Nephron progenitor cell (in vitro differentiated cells): ENCODE data around the gene MYH10.

Experiments used
- DNase-seq: peaks from one replicate; pipeline ENCODE4 v3.0.0; 2021
- H3K27ac Mint-ChIP-seq: 2 replicates; pipeline ENCODE4 v1.8.0; 2021; ENCODE audit warnings: mild to moderate bottlenecking, moderate library complexity, mixed read lengths
- H3K27me3 Mint-ChIP-seq: 2 replicates; pipeline ENCODE4 v1.8.0; 2021; ENCODE audit warnings: mild to moderate bottlenecking, low read depth, mixed read lengths; ENCODE audit not compliant: poor library complexity
- H3K36me3 Mint-ChIP-seq: 2 replicates; pipeline ENCODE4 v1.8.0; 2021; ENCODE audit warnings: low read depth, mixed read lengths
- H3K4me1 Mint-ChIP-seq: 2 replicates; pipeline ENCODE4 v1.8.0; 2021; ENCODE audit warnings: mixed read lengths
- H3K4me3 Mint-ChIP-seq: 2 replicates; pipeline ENCODE4 v1.8.0; 2021; ENCODE audit warnings: mild to moderate bottlenecking, moderate library complexity, mixed read lengths
- H3K9me3 Mint-ChIP-seq: 2 replicates; pipeline ENCODE4 v1.8.0; 2021; ENCODE audit warnings: mild to moderate bottlenecking, moderate library complexity, mixed read lengths
- CTCF ChIP-seq: fragments of 200-600 bp; sonication (generic); IDR thresholded peaks from 2 replicates; pipeline ENCODE4 v1.5.0; 2021; ENCODE audit warnings: antibody characterized with exemption

The MYH10 gene

GRCh38 chr17:8644507-8644902 is 14.0 kb upstream of the MYH10 start:
- Mint-ChIP-seq H3K9me3 (no peaks in the 10 kb centered on the region), H3K27me3 (peaks cover 11% of the 10 kb centered on the region), H3K36me3 (no peaks in the 10 kb centered on the region), H3K27ac (no peak overlapping the region), H3K4me3 (no peak overlapping the region), H3K4me1 (no peaks in the 10 kb centered on the region)
- DNase-seq, result no peak
- TF ChIP-seq CTCF, result no peak

- H3K4me1 Mint-ChIP-seq, result no peaks in the 10 kb centered on the region
- no peaks in the 10 kb centered on the region for H3K36me3 Mint-ChIP-seq
- peaks cover 11% of the 10 kb centered on the region for H3K27me3 Mint-ChIP-seq
- no peaks in the 10 kb centered on the region for H3K9me3 Mint-ChIP-seq
- DNase-seq, result no peak
- no peak overlapping the region for H3K27ac Mint-ChIP-seq
- no peak for TF ChIP-seq CTCF
- no peak overlapping the region for H3K4me3 Mint-ChIP-seq
Measured at GRCh38 chr17:8643855-8644506, 13.5 kb upstream of the MYH10 start.

- no peak for TF ChIP-seq CTCF
- H3K9me3 Mint-ChIP-seq, result no peaks in the 10 kb centered on the region
- DNase-seq, result no peak
- no peaks in the 10 kb centered on the region for H3K4me1 Mint-ChIP-seq
- H3K27ac Mint-ChIP-seq, result no peak overlapping the region
- no peaks in the 10 kb centered on the region for H3K36me3 Mint-ChIP-seq
- H3K4me3 Mint-ChIP-seq, result no peak overlapping the region
- H3K27me3 Mint-ChIP-seq, result peaks cover 16% of the 10 kb centered on the region
Measured at GRCh38 chr17:8639709-8640108, 9.2 kb upstream of the MYH10 start.

GRCh38 chr17:8632061-8632460 is 1.5 kb upstream of the MYH10 start:
- Mint-ChIP-seq H3K4me3 (peak overlapping the region; percentile 86), H3K27ac (no peak overlapping the region)

GRCh38 chr17:8631554-8631877 is 991 bp upstream of the MYH10 start:
- H3K27me3 Mint-ChIP-seq, result peaks cover 12% of the 10 kb centered on the region
- no peak for DNase-seq
- H3K4me1 Mint-ChIP-seq, result peaks cover 32% of the 10 kb centered on the region
- peak overlapping the region; percentile 86 for H3K4me3 Mint-ChIP-seq
- peak overlapping the region; percentile 94 for H3K27ac Mint-ChIP-seq
- no peaks in the 10 kb centered on the region for H3K36me3 Mint-ChIP-seq
- no peaks in the 10 kb centered on the region for H3K9me3 Mint-ChIP-seq
- TF ChIP-seq CTCF, result no peak

More at GRCh38 chr17:8632061-8632460, 1.5 kb upstream of the MYH10 start:
- TF ChIP-seq CTCF, result no peak
- peaks cover 30% of the 10 kb centered on the region for H3K4me1 Mint-ChIP-seq
- DNase-seq, result peak; percentile 10
- peaks cover 14% of the 10 kb centered on the region for H3K27me3 Mint-ChIP-seq
- H3K36me3 Mint-ChIP-seq, result no peaks in the 10 kb centered on the region
- H3K9me3 Mint-ChIP-seq, result no peaks in the 10 kb centered on the region

GRCh38 chr17:8630802-8631553 is 453 bp upstream of the MYH10 start:
- H3K27ac Mint-ChIP-seq, result peak overlapping the region; percentile 94
- H3K4me1 Mint-ChIP-seq, result peaks cover 32% of the 10 kb centered on the region
- no peak for TF ChIP-seq CTCF
- peak; percentile 98 for DNase-seq
- H3K36me3 Mint-ChIP-seq, result no peaks in the 10 kb centered on the region
- H3K4me3 Mint-ChIP-seq, result peak overlapping the region; percentile 88
- H3K9me3 Mint-ChIP-seq, result no peaks in the 10 kb centered on the region
- H3K27me3 Mint-ChIP-seq, result peaks cover 7% of the 10 kb centered on the region
